ENCODE measurements around the gene TSPAN16. TPM values are rescaled to one million over a fixed set of nuclear protein-coding genes. Genes with fewer than 3 reads are reported as not detected.

Gene TSPAN16
- total RNA-seq, 1 donor from 2014 or later = not detected

DNA sequence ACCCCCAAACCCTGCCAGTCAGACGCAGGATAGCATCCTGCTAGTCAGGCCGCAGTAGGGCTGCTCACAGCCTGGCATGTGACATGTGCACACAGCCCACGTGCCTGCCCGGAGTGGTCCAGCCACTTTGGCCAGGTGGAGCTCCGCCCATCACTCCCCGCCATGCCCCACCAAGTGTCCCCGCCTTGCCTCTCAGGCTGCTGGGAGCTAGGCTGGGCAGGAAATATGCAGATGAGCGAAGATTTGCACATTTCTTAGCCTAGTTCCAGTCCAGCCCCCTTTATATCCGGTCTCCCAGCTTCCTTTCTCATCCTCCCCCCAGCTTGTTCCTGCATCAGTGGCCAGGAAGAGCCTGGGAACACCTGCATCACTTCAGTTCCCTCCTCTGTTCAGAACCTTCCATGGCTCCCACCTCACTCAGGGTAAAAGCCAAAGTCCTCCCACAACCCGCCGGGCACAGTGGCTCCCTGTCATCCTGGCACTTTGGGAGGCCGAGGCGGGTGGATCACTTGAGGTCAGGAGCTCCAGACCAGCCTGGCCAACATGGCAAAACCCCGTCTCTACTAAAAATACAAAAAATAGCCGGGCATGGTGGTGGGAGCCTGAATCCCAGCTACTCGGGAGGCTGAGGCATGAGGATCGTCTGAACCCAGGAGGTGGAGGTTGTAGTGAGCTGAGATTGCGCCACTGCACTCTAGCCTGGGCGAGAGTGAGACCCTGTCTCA, 31.3 kb upstream of the TSPAN16 start:
- Mint-ChIP-seq H3K36me3 (ENCODE audit: low read depth) (no peaks in the 10 kb centered on the region), H3K9me3 (no peaks in the 10 kb centered on the region), H3K27me3 (ENCODE audit: low read depth) (no peaks in the 10 kb centered on the region), H3K27ac (ENCODE audit: unreplicated experiment) (no peak overlapping the region), H3K4me1 (peaks cover 20% of the 10 kb centered on the region), H3K4me3 (peak overlapping the region; percentile 32)
- no peak for DNase-seq (ENCODE audit: low read depth, low spot score)
- TF ChIP-seq, protein P1, sequence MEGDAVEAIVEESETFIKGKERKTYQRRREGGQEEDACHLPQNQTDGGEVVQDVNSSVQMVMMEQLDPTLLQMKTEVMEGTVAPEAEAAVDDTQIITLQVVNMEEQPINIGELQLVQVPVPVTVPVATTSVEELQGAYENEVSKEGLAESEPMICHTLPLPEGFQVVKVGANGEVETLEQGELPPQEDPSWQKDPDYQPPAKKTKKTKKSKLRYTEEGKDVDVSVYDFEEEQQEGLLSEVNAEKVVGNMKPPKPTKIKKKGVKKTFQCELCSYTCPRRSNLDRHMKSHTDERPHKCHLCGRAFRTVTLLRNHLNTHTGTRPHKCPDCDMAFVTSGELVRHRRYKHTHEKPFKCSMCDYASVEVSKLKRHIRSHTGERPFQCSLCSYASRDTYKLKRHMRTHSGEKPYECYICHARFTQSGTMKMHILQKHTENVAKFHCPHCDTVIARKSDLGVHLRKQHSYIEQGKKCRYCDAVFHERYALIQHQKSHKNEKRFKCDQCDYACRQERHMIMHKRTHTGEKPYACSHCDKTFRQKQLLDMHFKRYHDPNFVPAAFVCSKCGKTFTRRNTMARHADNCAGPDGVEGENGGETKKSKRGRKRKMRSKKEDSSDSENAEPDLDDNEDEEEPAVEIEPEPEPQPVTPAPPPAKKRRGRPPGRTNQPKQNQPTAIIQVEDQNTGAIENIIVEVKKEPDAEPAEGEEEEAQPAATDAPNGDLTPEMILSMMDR (conservative IDR thresholded peaks at IDR 0.05) = no peak

GRCh38 chr19:11265177-11265784, 30.7 kb upstream of the TSPAN16 start:
- peak overlapping the region; percentile 32 for H3K4me3 Mint-ChIP-seq

GRCh38 chr19:11265785-11266236, 30.1 kb upstream of the TSPAN16 start:
- Mint-ChIP-seq H3K4me3 (no peak overlapping the region), H3K27ac (ENCODE audit: unreplicated experiment) (no peak overlapping the region), H3K27me3 (ENCODE audit: low read depth) (no peaks in the 10 kb centered on the region), H3K4me1 (peaks cover 19% of the 10 kb centered on the region), H3K9me3 (no peaks in the 10 kb centered on the region), H3K36me3 (ENCODE audit: low read depth) (no peaks in the 10 kb centered on the region)
- no peak for DNase-seq (ENCODE audit: low read depth, low spot score)
- TF ChIP-seq, protein P1 (conservative IDR thresholded peaks at IDR 0.05) = no peak

More at GRCh38 chr19:11265177-11265784, 30.7 kb upstream of the TSPAN16 start:
- Mint-ChIP-seq H3K27me3 (ENCODE audit: low read depth) (no peaks in the 10 kb centered on the region), H3K27ac (ENCODE audit: unreplicated experiment) (no peak overlapping the region), H3K36me3 (ENCODE audit: low read depth) (no peaks in the 10 kb centered on the region), H3K9me3 (no peaks in the 10 kb centered on the region), H3K4me1 (peaks cover 20% of the 10 kb centered on the region)
- TF ChIP-seq, protein P1 (conservative IDR thresholded peaks at IDR 0.05) = no peak
- no peak for DNase-seq (ENCODE audit: low read depth, low spot score)

- H3K36me3 Mint-ChIP-seq (ENCODE audit: low read depth) = no peaks in the 10 kb centered on the region
- H3K4me1 Mint-ChIP-seq = peaks cover 16% of the 10 kb centered on the region
- TF ChIP-seq, protein P1 (conservative IDR thresholded peaks at IDR 0.05) = no peak
- H3K9me3 Mint-ChIP-seq = no peaks in the 10 kb centered on the region
- no peak for DNase-seq (ENCODE audit: low read depth, low spot score)
- H3K4me3 Mint-ChIP-seq = peak overlapping the region; percentile 57
- H3K27ac Mint-ChIP-seq (ENCODE audit: unreplicated experiment) = peak overlapping the region; percentile 35
- H3K27me3 Mint-ChIP-seq (ENCODE audit: low read depth) = no peaks in the 10 kb centered on the region
Measured at GRCh38 chr19:11267316-11268085, 28.5 kb upstream of the TSPAN16 start.

- DNase-seq (ENCODE audit: low read depth, low spot score) = peak; percentile 28
- Mint-ChIP-seq H3K27ac (ENCODE audit: unreplicated experiment) (peak overlapping the region; percentile 76), H3K4me1 (peaks cover 16% of the 10 kb centered on the region), H3K9me3 (no peaks in the 10 kb centered on the region), H3K27me3 (ENCODE audit: low read depth) (no peaks in the 10 kb centered on the region), H3K36me3 (ENCODE audit: low read depth) (no peaks in the 10 kb centered on the region), H3K4me3 (peak overlapping the region; percentile 38)
- TF ChIP-seq, protein P1 (conservative IDR thresholded peaks at IDR 0.05) = no peak
Measured at GRCh38 chr19:11268783-11269267, 27.1 kb upstream of the TSPAN16 start.
